Mucosa of descending colon (tissue), 3 donors: ENCODE measurements around the gene TRABD2B. TPM values are rescaled to one million over a fixed set of nuclear protein-coding genes. Genes with fewer than 3 reads are reported as not detected.

ENCODE experiments used
- ATAC-seq: fragments of 200-7000 bp; cut with Tn5 transposase; one replicate; pipeline ENCODE4 v1.9.1; 2020; ENCODE audit warnings: mild to moderate bottlenecking, moderate library complexity
- DNase-seq, 3 donors: peaks; one replicate each; pipeline ENCODE4 v3.0.0-alpha.2; 2020
- H3K36me3 ChIP-seq: fragments of 200-600 bp; one replicate; pipeline ENCODE4 v1.8.0; 2021; ENCODE audit warnings: low read depth, mild to moderate bottlenecking
- H3K4me1 ChIP-seq: fragments of 200-600 bp; one replicate; pipeline ENCODE4 v1.8.0; 2021; ENCODE audit warnings: low read depth, mild to moderate bottlenecking
- H3K4me3 ChIP-seq: fragments of 200-600 bp; one replicate; pipeline ENCODE4 v1.8.0; 2021; ENCODE audit warnings: mild to moderate bottlenecking
- H3K9me3 ChIP-seq: fragments of 200-600 bp; one replicate; pipeline ENCODE4 v1.8.0; 2021; ENCODE audit warnings: mild to moderate bottlenecking
- CTCF ChIP-seq: fragments of 200-600 bp; IDR thresholded peaks from one replicate; pipeline ENCODE4 v1.8.0; 2022; ENCODE audit warnings: antibody characterized with exemption, mild to moderate bottlenecking
- intact Hi-C, 2 donors: fragments of 100-400 bp; cut with DNase I in 1 of 2; cut with micrococcal nuclease in 1 of 2; formaldehyde crosslinking; loops; one replicate each; pipeline versions ENCODE4 v1.11.0 to v1.11.1; 2022; cut with DNase I, micrococcal nuclease
- total RNA-seq, 3 donors: library from RNA; stranded (reverse); fragmentation: NEBNext Ultra II Directional in 2 of 3; extraction: Animal tissue kit (Norgen Biotek cat#: 25700) in 2 of 3; gene quantifications; one replicate each; pipeline versions ENCODE4 v1.2.1 to v1.2.4, GENCODE V29; 2021 to 2023
- donor health status: DM: no; HTN: no; CAD: no; lungs with moderate emphysema.
- donor health status: DM: no; HTN: no; CAD: no.
- donor health status: DM: no; HTN: yes; CAD: no.

The TRABD2B gene
- total RNA-seq, 3 donors from 2014 or later = 0.35 to 2.0 (median 2.0) TPM

DNA sequence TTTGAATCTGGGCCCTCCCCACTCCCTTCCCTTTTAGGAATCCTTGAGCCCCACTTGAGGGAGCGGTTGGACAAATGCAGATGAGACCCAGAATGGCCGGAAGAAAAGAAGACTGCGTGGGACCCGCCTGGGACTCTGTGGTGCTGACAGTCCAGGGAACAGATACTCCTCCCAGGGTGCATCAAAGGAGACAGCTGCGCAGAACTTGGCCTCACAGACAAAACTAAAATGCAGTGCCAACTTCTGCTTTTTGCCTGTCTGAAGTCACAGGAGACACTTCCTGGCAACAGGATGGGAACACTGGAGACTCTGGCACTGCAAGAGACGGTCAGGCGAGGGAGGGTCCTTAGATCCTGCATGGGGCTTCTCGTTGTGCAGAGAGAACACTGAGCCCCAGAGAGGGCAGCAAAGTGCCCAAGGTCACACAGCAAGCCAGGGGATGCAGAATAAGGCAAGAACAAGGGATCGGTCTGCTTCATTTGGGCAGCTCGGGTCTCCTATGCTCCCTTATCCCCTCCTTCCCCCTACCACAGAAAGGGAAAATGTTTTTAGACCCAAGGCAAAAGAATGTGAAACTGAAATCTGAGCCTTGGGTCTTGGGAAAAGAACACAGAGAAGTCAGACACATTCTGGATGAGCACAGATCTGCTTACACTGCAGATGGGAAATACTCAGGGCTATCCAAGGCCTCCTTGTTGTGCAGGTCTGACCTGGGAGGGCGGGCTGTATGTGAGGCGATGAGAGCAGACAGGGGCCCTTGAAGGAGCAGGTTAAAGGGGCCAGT is 182.4 kb downstream of the TRABD2B start:
- H3K4me1 ChIP-seq = peaks cover 7% of the 10 kb centered on the region
- DNase-seq (no peak), ATAC-seq (no peak)
- no peaks in the 10 kb centered on the region for H3K9me3 ChIP-seq
- no peak overlapping the region for H3K4me3 ChIP-seq
- intact Hi-C loops = no loop called here
- H3K36me3 ChIP-seq = no peaks in the 10 kb centered on the region
- TF ChIP-seq CTCF = no peak

DNA sequence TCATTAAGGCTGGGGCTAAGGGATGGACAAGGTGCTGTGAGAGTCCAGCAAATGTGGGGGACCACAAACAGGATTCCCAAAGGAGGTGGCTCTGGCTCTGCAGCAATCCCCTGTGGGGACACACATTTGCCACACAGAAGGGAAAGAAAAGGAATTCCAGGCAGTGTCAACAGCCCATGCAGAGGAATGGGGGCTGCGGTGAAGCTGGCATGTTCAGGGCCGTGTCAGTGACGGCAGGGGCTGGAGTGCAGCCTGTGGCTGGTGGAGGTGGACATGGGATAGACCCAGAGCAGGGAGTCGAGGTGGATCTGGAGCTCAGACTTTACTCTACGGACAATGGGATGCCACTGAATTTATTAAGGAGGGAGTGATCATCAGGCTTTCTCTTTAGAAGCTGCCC is 183.2 kb downstream of the TRABD2B start:
- intact Hi-C loops = no loop called here
- Histone ChIP-seq H3K4me1 (peaks cover 14% of the 10 kb centered on the region), H3K36me3 (no peaks in the 10 kb centered on the region), H3K4me3 (no peak overlapping the region), H3K9me3 (no peaks in the 10 kb centered on the region)
- no peak for ATAC-seq
- no peak for TF ChIP-seq CTCF
- DNase-seq = no peak

DNA sequence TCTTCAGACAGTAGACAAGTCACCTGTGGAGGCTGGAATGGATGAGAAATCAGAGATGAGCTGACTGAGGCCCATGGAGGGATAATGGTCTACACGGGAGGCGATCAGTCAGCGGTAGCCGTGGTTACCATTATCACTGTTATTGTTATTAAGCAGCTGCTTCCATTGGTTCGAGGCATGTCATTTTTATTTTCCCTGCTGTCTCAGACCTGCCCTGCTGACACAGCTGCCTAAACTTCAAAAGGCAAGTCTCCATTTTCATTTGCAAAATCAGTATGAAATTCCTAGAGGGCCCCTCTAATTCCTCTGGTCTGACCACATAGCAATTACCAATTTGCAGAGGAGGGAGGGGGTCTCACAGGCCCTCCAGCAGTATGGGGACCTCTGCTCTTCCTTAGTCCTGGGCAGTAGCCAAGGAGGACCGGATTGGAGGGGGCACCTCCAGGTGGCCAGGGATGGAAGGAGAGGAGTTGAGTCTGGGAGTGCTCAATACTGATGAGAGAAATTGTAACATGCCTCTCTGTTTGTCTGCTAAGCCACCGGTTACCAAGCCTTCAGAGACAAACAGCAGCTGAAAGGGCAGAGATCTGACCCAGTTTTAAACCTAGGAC is 184.2 kb downstream of the TRABD2B start:
- peaks cover 14% of the 10 kb centered on the region for H3K4me1 ChIP-seq
- no peaks in the 10 kb centered on the region for H3K9me3 ChIP-seq
- no peak for TF ChIP-seq CTCF
- intact Hi-C loops = no loop called here
- no peak for DNase-seq
- ATAC-seq = no peak
- H3K36me3 ChIP-seq = no peaks in the 10 kb centered on the region
- H3K4me3 ChIP-seq = no peak overlapping the region

GRCh38 chr1:47810964-47811682 is 186.1 kb downstream of the TRABD2B start:
- Histone ChIP-seq H3K4me3 (no peak overlapping the region), H3K36me3 (no peaks in the 10 kb centered on the region), H3K4me1 (peaks cover 14% of the 10 kb centered on the region), H3K9me3 (no peaks in the 10 kb centered on the region)
- no peak for DNase-seq
- intact Hi-C loops = no loop called here
- ATAC-seq = no peak
- TF ChIP-seq CTCF = no peak

DNA sequence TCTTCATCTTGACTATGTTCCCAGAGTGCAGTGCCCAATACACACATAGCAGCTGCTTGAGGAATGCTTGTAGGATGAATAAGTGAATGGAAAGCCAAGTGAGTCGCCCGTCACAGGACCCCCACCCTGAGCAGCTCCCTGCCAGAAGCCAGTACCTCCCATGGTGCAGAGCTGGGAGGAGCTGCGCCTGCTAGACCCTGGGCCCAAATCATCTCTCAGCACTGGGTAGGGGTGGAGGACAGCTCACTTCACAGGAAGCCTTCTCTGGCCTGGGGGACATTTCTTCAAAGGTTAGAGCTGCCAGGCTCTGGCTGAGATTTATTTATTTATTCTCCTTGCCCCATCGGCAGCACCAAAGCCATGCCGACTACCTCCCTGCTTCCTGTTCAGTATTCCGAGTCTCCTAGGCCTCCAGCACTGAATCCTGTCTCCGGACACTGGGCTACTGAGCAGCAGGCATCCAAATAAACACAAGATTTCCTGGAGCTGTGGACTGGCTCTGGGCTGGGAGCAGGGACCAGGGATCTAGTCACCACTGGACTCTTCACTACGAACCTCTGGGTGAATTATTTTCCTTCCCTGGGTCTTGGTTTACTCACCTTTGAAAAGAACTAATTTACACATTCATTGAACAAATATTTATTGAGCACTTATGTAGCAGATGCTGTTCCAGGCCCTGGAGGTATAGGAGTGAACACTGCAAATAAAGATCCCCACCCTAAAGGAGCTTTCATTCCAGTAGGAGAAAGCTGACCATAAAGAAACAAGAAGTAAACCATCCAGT is 187.7 kb downstream of the TRABD2B start:
- Histone ChIP-seq H3K36me3 (no peaks in the 10 kb centered on the region), H3K4me1 (peaks cover 14% of the 10 kb centered on the region), H3K4me3 (no peak overlapping the region), H3K9me3 (no peaks in the 10 kb centered on the region)
- TF ChIP-seq CTCF = no peak
- intact Hi-C loops = no loop called here
- peak; percentile 84 for ATAC-seq
- peak in 1 of 3 donors; percentile 17 for DNase-seq
